GM19023 (cell line): ENCODE results near the gene SLC6A11.

Experiments
- ATAC-seq: cut with Tn5 transposase; IDR thresholded peaks from one replicate; pipeline ENCODE4 v1.9.1; 2021; ENCODE audit warnings: mild to moderate bottlenecking, moderate library complexity; ENCODE audit not compliant: unreplicated experiment

The SLC6A11 gene

DNA sequence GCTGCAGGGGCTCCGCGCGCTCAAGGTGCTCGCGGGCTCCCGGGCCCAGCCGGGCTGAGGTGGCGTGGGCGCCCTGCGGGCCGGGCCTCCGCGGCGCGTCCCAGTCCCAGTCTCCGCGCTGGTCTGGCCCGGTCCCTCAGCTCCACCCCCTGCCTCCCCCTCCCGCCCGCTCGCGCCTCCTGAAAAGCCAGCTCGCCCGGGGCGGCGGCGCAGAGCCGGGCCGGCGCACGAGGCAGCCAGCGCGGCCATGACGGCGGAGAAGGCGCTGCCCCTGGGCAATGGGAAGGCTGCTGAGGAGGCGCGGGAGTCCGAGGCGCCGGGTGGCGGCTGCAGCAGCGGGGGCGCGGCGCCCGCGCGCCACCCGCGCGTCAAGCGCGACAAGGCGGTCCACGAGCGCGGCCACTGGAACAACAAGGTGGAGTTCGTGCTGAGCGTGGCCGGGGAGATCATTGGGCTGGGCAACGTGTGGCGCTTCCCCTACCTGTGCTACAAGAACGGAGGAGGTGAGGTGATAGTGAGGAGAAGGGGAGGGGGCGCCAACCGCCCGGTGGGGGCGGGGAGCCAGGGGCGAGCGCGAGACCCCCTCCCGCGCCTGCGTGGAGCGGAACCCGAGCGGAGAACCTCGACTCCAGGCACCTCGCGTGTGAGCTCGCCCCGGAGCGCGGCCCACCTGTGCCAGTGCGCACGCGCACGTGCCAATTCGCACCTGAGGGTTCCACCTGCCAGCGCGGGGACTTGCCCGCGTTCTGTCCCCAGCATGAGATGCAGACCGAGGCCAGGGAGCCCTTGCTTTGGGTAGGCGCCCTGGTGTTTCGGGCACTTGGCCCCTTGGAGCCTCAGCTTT lies at the start of gene SLC6A11:
Gene SLC6A11, plus strand, starts transcription at position 210 of the 844 bp plus-strand sequence. Its CDS starts 38 bp downstream, at position 248.
- no peak for ATAC-seq

DNA sequence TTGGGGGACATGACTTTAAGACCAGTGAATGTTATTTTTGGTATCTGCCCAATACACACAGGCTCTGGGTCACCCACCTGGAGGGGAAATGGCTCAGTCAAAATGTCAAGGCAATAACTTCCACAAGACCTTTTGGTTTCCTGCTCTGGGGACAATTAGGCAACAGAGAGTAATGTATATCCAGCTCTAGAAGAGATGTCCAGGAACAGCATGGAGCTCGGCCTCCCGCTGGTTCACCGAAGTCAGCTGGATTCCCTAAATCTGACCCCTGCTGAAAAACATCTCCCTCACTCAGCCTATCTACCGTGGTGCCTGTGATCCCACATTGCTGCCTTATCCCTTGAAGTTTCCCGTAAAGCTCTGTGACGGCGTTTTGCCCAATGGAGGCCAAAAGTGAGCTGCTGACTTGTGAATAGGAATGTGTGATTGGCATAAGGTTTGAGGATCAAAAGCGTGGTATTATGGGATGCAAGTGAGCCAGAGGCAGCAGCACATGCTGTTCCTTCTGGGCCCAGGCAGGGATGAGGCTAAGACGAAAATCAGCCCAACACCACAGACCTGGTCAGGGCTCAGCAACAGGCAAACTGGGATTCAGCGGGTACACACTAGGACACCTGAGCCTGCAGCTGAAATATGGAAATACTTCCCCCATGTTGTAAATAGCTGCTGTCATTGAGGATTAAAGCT lies 47.2 kb upstream of the SLC6A11 start:
- ATAC-seq, result no peak

DNA sequence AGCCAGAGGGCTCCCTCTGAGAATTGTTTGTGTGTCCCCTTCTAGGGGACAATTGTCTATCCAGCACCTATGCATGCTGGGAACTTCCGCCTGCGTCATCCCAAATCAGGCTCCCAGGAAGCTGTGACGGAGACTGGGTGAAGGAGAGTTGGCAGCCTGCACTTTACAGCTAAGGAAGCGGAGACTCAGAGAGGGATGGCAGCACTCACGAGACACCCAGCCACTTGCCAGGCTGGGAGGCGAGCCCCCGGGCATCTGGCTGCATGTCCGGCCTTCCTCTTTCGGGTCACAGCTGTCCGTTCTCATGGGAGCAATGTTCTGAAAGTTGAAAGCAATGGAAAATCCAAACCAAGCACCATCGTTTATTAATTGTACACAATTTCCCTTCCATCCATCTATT lies 45.5 kb upstream of the SLC6A11 start:
- ATAC-seq, result no peak

DNA sequence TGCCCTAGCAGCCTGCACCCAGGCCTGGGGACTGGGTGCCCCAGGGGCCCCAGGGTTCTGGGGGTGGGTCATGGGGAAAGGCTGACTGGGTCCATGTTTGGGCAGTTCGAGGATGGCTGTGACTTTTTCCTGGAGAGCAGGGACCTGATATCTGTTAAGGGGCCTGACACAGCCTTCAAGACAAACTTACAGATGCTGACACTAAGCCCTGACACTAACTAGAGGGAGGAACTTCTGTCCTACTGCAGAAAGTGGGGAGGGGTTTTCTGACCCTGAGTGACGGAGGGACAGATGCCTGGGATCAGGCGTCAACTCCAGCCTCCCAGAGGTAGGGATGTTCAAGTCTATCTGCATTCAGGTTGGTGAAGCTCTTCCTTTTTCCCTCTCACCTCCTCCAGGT lies 45.0 kb upstream of the SLC6A11 start:
- no peak for ATAC-seq

DNA sequence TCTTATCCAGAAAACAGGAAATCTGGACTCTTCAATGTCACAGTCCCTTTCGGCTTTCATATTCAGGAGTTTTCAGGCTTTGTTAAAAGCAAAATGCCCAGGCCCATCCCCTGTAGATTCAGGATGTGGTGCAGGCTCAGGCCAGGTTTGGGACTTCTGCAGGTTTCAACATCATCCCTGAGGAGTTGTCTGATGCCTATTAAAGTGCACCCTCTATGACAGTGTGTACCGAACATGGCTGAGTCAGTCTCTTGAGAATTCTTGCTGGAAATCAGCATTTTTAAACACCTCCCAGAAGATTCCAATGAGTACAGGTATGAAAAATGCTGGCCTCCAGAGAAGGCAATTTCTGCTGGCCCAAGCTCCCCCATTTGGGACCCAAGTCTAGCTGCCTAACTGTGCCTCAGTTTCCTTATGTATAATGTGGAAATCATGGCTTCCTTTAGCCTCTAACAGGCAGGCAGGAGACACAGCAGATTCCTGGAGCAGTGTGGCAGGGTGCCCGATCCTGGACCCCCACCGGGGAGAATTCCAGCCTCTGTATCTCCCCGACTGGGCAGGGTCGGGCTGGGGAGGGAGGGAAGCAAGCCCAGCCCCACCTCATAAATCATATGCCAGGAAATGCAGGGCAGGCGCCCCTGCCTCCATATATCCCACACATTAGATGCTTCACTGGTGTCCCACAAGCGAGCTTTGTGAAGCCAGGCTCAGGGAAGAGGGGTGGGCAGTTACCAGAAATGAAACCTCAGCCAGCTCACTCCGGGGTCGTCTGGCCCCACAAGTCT lies 44.4 kb upstream of the SLC6A11 start:
- no peak for ATAC-seq

DNA sequence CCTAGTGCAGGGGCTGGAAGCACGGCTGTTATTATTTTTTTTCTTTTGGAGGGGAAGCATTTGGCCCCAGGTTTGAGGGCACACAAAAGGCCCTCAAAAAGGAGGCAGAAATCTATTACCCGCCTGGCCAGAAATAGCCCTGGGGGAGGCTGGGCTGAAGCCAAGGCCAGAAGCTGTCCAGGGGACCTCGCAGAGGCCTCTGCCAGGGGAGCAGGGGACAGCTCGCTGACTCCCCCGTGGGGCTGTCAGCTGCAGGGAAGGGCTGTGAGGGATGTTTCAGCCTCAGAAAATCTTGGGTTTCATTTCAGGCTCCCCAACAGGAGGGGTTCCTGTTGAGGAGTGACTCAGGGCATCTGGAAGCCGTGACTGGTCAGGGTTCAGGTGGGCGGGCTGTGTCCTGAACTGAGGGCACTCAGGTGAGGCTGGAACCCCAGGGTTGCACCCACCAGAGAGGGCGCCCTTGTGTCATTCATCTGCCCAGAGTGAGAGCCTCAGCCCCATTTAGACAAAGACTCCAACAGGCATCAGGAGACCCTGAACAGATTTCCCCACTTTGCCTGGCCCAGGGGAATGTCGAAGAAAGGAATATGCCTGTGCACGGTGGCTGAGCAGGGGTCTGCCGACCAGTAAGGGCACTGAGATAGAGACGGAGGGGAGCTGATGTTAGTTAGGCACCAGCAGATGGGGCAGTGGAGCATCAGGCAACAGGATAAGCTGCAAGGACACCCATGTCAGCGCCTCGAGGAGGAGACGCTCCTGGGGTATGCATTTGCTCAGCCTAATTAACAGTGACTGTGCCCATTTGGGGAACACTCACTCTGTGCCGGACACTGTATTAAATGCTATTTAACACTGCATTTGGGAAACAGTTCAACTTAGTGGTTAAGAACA lies 43.5 kb upstream of the SLC6A11 start:
- no peak for ATAC-seq

DNA sequence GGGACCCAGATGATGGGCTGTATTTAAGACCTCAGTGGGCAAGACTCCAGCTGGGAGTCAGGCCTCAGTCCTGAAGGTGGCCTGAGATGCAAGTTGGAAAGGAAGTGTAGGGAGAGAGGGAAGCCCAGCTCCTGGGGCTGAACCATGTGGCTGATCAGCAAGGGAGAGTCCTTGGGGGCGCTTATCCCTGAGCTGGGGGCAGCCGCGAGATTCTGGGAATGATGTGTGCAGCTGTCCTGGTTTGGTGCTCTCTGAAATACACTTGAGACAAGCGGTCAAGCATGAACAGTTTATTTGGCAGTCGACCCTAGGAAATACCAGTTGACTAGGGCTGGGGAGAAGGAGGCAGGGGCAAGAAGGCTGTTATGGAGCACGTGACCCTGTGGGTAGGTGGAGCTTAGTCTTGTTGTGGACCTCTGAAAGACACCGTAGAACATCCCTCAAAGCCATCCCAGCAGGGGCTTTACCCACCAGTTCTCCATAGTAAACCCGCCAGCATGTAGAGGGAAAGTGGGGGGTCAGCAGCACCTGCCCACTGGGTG lies 41.8 kb upstream of the SLC6A11 start:
- no peak for ATAC-seq

DNA sequence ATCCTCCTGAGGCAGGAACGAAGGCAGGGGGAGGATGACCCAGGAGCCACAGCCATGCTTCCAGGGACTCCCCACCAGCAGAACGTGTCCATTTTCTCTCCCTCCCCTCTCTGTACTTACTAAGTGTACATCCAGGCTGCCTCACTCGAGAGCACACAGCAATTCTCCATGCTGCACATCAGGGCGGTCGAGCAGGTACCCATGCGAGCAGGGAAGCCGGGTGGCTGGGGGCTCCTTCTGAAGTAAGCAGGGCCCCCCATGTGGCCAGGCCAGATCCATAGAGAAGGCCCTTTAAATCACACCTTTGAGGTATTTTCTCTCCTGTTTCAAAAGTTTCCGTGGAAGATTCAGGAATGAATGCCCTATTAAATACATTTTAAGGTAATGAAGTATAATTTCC lies 41.2 kb upstream of the SLC6A11 start:
- ATAC-seq, result no peak

DNA sequence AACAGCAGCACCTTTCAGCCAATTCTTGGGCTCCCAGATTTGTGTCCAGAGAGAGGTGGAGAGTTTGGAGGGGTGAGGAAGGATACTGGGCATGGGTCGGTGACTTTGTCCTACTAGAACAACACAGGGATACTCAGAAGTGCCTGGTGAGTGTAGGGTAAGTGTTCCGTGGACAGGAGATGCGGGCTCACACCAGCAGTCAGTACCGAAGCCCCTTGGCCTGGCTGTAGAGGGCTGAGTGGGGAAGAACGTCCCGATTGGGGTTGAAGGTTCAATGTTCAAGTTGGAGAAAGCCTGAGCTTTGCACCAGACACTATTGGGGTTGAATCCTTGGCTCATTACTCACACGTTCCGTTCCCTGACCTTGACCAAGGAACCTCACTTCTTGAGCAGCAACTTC lies 40.8 kb upstream of the SLC6A11 start:
- ATAC-seq, result no peak

DNA sequence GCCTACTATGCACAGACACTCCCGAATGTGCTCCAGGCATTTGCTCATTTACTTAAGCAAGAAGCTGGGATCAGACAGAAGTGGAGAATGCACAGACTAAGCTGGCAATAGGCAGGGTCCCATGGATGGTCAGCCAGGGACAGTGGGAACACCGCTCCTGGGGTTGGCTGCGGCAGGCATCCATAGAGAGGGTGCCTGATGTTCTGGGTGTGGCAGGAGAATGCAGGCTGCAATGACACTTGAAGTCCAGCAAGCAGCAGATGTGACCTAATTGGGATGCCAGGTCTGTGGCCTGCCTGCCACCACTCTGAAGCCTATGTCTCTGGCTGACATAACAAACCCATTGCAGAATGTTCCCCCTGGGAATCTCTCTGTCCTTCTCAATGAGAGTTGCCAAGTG lies 40.2 kb upstream of the SLC6A11 start:
- no peak for ATAC-seq

DNA sequence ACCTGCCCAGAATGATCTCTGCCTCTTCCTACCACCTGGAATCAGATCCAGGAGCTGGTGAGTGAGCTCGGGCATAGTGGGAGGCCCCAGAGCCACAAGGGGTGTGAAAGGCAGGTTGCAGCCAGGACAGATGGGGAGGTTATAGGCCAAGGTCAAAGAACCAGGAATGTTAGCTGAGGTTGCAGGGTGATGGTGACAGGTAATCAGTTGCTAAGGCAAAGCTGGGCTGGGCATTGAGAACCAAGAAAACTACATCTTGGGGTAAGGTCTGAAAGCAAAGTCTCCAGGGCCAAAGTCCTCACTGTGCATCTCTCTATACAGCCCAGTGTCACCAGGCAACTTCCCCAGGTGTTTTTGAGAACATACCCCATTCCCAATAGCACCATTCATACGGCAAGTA lies 38.4 kb upstream of the SLC6A11 start:
- no peak for ATAC-seq

DNA sequence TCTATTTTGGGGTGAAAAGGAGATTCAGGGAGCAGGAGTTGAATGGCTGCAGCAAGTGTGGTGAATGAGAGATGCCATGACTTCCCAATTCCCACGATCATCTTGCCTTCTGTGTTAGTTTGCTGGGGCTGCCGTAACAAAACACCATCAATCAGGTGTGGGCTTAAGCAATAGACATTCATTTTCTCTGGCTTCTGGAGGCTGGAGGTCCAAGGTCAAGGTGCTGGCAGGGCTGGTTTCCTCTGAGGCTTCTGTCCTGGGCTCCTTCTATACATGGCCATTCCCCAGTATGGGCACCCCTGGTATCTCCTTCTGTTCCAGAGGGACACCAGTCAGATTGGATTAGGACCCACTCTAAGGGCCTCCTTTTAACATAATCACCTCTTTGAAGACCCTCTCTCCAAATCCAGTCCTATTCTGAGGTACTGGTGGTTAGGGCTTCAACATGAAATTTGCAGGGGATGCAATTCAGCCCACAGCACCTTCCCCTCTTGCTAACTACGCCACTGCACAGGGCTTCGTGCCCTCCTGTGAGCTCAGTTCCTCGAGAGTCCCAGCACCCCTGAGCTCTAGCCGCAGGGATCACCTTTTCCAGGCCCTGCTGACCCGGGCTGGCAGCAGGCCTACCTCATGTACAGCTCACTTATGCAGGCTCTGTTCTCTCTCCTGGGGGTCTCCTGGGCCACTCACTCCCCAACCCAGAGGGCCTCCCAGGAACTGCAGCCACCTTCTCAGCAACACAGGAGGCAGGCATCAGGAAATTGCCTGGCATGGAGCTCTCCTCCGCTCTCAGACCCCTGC lies 37.3 kb upstream of the SLC6A11 start:
- ATAC-seq, result no peak

DNA sequence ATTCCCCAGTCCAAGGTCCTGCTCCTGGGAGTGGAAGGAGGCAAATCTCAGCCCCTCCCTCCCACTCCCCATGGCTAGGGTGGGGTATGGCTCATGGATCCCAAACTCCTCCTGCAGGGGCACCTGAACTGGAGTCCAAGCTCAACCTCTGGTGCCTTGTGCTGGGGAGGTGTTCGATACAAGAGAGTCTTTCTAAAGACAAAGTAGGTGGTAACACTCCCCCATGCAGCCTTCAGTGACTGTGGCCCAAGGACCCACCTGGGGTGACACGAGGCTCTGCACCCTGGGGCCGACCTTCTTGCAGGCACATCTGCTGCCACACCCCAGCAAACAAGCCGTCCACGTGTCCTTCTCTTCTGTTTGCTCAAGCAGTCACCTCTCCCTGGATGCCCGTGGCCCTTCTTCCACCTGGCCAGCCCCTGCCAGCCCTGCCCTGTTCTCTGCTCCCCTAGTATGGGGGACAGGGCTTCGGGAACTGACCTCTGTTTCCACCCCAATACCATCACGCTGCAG lies 36.7 kb upstream of the SLC6A11 start:
- ATAC-seq, result no peak

DNA sequence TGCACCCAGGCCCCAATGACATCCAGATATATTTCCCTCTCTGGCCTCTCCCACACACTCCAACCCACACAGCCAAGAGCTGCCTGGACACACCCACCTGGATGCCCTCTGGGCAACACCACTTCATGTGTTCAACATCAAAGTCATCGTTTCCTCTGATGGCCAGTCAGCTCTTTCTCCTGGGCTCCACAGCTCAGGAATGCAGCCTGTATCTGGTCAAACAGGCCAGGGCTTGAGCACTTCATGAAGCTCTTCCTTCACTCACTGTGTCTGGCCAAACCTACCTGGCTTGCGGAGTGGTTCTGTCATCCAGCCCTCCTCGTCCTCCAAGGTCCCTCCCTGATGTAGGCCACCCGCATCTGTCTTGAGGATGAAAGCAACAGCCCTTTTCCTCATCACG lies 35.8 kb upstream of the SLC6A11 start:
- no peak for ATAC-seq

DNA sequence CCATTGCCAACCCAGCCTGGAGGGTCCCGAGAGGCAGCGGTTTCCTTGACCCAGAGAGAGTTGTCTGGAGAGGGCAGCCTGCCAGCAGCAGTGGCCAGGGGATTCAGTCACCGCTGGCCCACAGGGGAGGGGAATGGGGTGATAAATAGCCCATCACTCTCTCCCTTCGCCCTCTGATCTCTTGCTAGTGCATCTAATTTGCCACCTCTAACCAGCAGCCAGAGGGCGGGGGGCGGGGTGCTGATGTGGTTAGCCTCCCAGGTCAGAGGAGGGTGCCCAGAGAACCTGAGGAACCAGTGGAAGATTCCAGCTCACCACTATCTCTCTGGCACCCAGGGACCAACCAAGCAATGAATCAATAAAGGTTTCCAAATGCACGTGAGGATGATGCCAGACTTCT lies 35.1 kb upstream of the SLC6A11 start:
- no peak for ATAC-seq

DNA sequence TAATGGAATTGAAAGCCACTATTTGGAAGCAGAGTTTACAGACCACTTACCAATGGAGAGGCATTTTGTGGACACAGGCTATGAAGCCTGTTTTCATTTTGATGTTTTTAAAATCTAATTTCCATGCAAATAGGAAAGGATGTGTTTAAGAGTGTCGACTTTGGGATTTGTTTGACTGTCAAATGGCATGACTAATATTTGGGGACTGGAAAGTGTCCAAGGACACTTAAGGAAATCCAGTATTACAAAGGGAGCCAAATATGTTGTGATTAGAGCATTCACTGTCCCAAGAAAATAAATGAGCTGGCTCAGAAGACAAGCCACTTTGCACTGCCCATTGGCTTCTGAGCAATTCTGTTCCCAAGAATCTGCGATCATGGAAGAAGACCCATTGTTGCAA lies 34.0 kb upstream of the SLC6A11 start:
- no peak for ATAC-seq

DNA sequence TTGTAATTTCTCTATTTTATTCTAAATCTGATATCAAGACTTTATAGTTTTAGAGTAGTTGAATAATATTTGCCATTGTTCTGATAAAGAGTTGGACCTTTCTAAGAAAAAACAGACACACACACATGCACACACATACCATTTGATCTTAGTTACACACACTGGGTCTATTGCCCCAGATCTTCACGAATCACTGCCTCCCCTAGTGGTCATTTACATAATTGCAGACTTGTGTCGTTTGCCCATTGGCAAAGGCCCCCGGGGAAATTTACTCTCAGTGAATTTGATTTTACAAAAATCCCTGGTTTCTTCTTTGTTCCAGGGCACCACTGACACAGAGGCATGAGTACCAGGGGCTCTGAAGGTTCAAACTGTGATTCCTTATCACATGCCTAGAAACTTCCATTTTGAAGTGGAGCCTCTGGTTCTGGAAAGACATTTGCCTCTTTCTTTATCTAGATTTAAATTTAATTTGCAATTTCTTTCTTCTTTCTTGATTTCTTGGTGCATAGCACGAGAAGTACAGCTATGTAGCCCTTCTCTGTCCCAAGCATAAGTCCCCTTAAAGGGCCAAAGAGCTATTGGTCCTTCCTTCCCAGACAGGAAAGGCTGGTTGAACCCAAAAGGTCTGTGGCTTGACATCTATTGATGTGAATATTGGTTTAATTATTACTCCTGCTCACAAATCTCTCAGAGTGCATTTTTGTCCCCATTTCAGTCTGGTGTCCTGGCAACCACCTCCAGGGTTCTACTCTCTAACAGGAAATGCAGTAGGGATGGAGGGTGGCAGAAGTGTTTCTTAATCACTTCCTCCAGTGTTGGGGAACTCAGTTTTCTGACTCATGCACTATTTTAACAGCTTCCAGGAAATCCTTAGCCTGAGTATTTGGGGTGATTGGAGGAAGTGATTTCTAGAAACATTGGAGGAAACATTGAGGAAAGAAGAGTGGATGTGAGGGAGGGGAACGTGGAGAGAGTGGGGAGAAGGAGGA lies 32.4 kb upstream of the SLC6A11 start:
- ATAC-seq, result no peak

DNA sequence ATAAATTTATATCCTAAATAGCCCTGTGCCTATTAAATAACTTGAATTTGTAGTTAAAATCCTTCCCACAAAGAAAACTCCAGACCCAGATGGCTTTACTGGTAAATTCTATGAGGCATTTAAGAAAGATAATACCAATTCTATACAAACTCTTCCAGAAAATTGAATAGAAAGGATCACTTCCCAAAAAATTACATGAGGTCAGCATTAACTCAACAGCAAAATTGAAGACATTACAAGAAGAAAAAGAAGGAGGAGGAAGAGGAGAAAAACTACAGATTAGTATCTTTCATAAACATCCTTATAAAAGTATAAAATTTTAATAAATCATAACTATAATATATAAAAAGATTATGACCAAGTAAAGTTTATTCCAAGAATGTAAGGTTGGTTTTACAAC lies 29.4 kb upstream of the SLC6A11 start:
- no peak for ATAC-seq
